ENCODE data around the gene NEDD9.

NEDD9 gene

GRCh38 chr6:11172501-11173327, 59.8 kb downstream of the NEDD9 start:
- DNase-seq: peak; percentile 80

GRCh38 chr6:11171952-11172351, 60.5 kb downstream of the NEDD9 start:
- DNase-seq: no peak

- DNase-seq: no peak
Observed at GRCh38 chr6:11168091-11168635, 64.3 kb downstream of the NEDD9 start.

GRCh38 chr6:11166948-11167347, 65.5 kb downstream of the NEDD9 start:
- DNase-seq: no peak

- DNase-seq: no peak
Observed at GRCh38 chr6:11164717-11165646, 67.5 kb downstream of the NEDD9 start.

GRCh38 chr6:11163932-11164331, 68.5 kb downstream of the NEDD9 start:
- no peak for DNase-seq

GRCh38 chr6:11162262-11162661, 70.2 kb downstream of the NEDD9 start:
- no peak for DNase-seq

- DNase-seq: no peak
Observed at GRCh38 chr6:11161031-11161956, 71.2 kb downstream of the NEDD9 start.

GRCh38 chr6:11160199-11160598, 72.3 kb downstream of the NEDD9 start:
- DNase-seq: no peak

- DNase-seq: no peak
Observed at GRCh38 chr6:11155589-11155988, 76.9 kb downstream of the NEDD9 start.

- DNase-seq: no peak
Observed at GRCh38 chr6:11153447-11153846, 79.0 kb downstream of the NEDD9 start.

GRCh38 chr6:11152581-11152980, 79.9 kb downstream of the NEDD9 start:
- no peak for DNase-seq

- DNase-seq: no peak
Observed at GRCh38 chr6:11151488-11151887, 81.0 kb downstream of the NEDD9 start.

- no peak for DNase-seq
Observed at GRCh38 chr6:11149551-11149950, 82.9 kb downstream of the NEDD9 start.

- no peak for DNase-seq
Observed at GRCh38 chr6:11146117-11146826, 86.2 kb downstream of the NEDD9 start.

GRCh38 chr6:11144393-11144851, 88.0 kb downstream of the NEDD9 start:
- DNase-seq: peak; percentile 73

- DNase-seq: no peak
Observed at GRCh38 chr6:11143394-11144371, 88.8 kb downstream of the NEDD9 start.

GRCh38 chr6:11142296-11143027, 90.0 kb downstream of the NEDD9 start:
- DNase-seq: no peak

GRCh38 chr6:11141295-11141694, 91.2 kb downstream of the NEDD9 start:
- DNase-seq: no peak

- DNase-seq: no peak
Observed at GRCh38 chr6:11140056-11140455, 92.4 kb downstream of the NEDD9 start.

All from activated CD8-positive, alpha-beta memory T cell treated with anti-CD3 and anti-CD28 coated beads, Interleukin-2, amount 50 U/mL, for 4 hours (primary cell).